ENCODE results near the gene FMO5.
"Not testable (repeated sequence)": the region's sequence is repeated elsewhere in the genome, so short reads cannot be mapped to it uniquely, and the experiment has no call there.

FMO5 gene

GRCh38 chr1:147207192-147207591 lies 17.9 kb downstream of the FMO5 start:
- DNase-seq (ENCODE audit: low spot score): no peak

GRCh38 chr1:147204080-147204479 lies 21.1 kb downstream of the FMO5 start:
- DNase-seq (ENCODE audit: low spot score): no peak

GRCh38 chr1:147202576-147202975 lies 22.6 kb downstream of the FMO5 start:
- no peak for DNase-seq (ENCODE audit: low spot score)

- no peak for DNase-seq (ENCODE audit: low spot score)
Observed at GRCh38 chr1:147201786-147202185, 23.4 kb downstream of the FMO5 start.

- DNase-seq (ENCODE audit: low spot score): no peak
Observed at GRCh38 chr1:147201276-147201675, 23.9 kb downstream of the FMO5 start.

GRCh38 chr1:147197324-147197723 lies 27.8 kb downstream of the FMO5 start:
- not testable (repeated sequence) for DNase-seq (ENCODE audit: low spot score)

GRCh38 chr1:147189514-147189913 lies 35.6 kb downstream of the FMO5 start:
- DNase-seq (ENCODE audit: low spot score): no peak

GRCh38 chr1:147185432-147185831 lies 39.7 kb downstream of the FMO5 start:
- DNase-seq (ENCODE audit: low spot score): no peak

- DNase-seq (ENCODE audit: low spot score): no peak
Observed at GRCh38 chr1:147177611-147178380, 47.3 kb downstream of the FMO5 start.

GRCh38 chr1:147172168-147173016 lies 52.7 kb downstream of the FMO5 start, which contains the start of gene PRKAB2:
TSS of gene PRKAB2 (minus strand) at chr1:147172470. CDS start at chr1:147172144, 326 bp downstream.
- peak; percentile 95 for DNase-seq (ENCODE audit: low spot score)

- DNase-seq (ENCODE audit: low spot score): peak; percentile 26
Observed at GRCh38 chr1:147171399-147172167, 53.6 kb downstream of the FMO5 start.

GRCh38 chr1:147169840-147170674 lies 55.1 kb downstream of the FMO5 start:
- DNase-seq (ENCODE audit: low spot score): peak; percentile 2

- no peak for DNase-seq (ENCODE audit: low spot score)
Observed at GRCh38 chr1:147169171-147169570, 56.0 kb downstream of the FMO5 start.

- peak; percentile 16 for DNase-seq (ENCODE audit: low spot score)
Observed at GRCh38 chr1:147168626-147169058, 56.5 kb downstream of the FMO5 start.

- DNase-seq (ENCODE audit: low spot score): no peak
Observed at GRCh38 chr1:147167365-147167764, 57.8 kb downstream of the FMO5 start.

- no peak for DNase-seq (ENCODE audit: low spot score)
Observed at GRCh38 chr1:147163019-147163418, 62.1 kb downstream of the FMO5 start.

GRCh38 chr1:147162093-147162492 lies 63.0 kb downstream of the FMO5 start:
- no peak for DNase-seq (ENCODE audit: low spot score)

- not testable (repeated sequence) for DNase-seq (ENCODE audit: low spot score)
Observed at GRCh38 chr1:147157116-147157515, 68.0 kb downstream of the FMO5 start.

GRCh38 chr1:147156642-147157041 lies 68.5 kb downstream of the FMO5 start:
- no peak for DNase-seq (ENCODE audit: low spot score)

- DNase-seq (ENCODE audit: low spot score): no peak
Observed at GRCh38 chr1:147152772-147153171, 72.4 kb downstream of the FMO5 start.

- DNase-seq (ENCODE audit: low spot score): no peak
Observed at GRCh38 chr1:147151244-147151643, 73.9 kb downstream of the FMO5 start.

All from cerebellar cortex (tissue), 1 donor.